NCI-H345 treated with DMSO at 0.1 percent for 48 hours (cell line): ENCODE measurements around the gene CD1E.
"Not testable (repeated sequence)": the region's sequence is repeated elsewhere in the genome, so short reads cannot be mapped to it uniquely, and the experiment has no call there.

ENCODE experiments used
- DNase-seq: peaks from one replicate; lab custom pipeline; 2025; ENCODE audit not compliant: unreplicated experiment; lab: John Stamatoyannopoulos, UW

The CD1E gene

DNA sequence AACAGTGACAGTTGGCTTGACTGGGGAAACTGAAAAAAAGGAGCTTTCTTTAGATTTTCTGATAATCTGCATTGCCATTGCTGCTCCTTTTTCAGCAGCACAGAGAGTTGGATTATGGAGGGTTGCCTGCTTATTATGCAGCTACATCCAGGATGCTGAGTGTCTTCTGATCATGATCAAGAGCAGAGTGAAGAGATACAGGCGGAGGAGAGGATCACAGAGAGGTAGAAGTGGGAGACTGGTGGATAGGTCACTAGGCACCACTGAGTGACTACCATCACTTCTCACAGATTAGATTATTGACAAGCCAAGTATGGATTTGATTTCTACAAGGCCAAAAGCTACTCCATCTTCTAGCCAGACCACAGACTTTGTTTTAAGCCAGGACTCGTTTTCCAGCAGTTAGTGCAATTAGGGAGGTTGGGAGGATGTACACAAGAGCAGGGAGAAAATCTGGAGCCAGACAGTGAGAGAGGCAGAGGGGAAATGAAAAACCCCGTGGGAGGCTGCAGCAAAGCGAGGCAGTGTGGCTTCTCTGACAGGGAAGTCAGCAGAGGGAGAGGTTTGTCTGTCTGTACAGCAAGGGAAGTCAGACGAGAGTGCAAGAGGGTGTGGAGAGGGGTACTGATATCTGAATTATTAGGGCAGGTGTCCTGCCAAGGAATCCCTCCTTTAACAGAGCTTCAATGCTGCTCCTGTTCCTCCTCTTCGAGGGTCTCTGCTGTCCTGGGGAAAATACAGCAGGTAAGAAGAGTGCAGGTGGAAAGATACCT lies at the start of gene CD1E:
Gene CD1E, plus strand, starts transcription at position 592 of the 773 bp plus-strand sequence. Its CDS starts 95 bp downstream, at position 687.
- DNase-seq = no peak

DNA sequence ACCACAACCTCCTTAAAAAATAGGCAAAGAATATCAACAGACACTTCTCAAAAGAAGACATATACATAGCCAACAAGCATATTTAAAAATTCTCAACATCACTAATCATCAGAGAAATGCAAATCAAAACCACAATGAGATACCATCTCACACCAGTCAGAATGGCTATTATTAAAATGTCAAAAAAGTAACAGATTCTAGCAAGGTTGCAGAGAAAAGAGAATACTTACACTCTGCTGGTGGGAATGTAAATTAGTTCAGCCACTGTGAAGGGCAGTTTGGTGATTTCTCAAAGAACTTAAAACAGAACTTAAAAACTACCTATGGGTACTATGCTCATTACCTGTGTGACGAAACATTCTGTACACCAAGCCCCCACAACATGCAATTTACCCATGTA lies 43.1 kb upstream of the CD1E start:
- DNase-seq = no peak

DNA sequence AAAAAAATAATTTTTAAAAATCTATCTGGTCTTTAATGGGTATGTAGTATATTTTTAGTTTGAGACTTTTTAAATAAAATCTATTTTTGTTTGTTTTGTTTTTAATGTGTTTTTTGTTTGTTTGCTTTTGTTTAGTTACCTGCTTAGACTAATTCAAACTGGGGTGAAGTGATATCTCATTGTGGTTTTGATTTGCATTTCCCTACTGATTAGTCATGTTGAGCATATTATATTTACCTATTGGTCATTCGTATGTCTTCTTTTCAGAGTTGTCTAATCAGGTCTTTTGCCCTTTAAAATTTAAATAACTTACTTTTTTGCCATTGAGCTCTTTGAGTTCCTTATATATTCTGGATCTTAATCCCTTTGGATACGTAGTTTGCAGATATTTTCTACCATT lies 42.6 kb upstream of the CD1E start:
- no peak for DNase-seq

DNA sequence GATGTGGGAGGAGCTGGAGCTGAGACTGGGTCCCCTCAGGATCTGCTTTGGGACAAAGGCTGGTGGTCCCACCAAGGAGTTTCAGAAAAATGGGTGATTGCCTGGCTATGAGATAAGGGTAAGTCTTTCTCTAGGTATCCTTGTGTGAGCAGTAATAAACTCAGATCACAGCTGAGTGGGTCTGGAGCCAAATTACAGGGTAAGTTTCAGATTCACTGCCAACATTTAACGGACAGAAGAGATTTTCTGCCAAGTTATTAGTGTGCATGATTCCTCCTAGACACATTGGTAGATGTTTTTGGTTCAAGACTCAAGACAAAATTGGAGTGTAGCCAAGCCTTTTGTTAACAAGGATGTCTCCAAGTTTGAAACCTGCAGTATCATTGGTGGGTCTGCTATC lies 29.8 kb upstream of the CD1E start:
- DNase-seq = no peak

DNA sequence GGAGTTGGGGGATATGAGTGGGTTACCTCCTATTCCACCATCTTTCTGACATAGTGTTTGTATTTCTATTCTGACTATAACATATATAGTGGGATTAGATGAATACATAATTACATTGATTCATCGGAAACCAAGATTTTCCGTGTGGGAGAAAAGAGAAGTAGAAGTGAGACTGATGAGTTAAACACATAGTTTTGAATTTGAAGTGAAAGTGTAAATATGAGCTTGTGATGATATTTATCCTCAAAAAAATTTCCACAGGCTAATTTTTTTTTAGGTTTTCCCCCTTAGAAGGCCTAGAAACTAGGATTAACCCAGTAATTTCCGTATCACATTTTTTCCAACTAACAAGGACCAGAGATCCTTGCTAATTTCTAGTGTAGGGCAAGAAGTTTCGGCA lies 29.3 kb upstream of the CD1E start:
- no peak for DNase-seq

DNA sequence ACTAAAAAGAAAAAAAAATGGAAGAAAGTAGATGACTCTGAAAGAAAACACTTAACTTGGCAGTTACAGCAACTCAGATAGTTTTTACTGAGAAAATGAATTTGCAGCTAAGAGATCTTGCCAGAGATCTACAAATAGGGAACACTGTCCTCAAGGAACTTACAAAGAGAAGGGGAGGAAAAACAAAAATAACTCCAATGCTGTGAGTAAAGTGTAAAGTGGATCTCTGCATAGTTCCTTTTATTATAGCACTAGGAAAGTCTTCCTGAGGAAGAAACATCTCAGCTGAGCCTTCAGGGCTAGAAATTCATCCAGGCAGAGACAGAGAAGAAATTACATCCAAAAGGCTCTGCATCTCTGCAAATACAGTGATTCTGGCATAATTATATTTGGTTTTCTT lies 26.2 kb upstream of the CD1E start:
- DNase-seq = no peak

DNA sequence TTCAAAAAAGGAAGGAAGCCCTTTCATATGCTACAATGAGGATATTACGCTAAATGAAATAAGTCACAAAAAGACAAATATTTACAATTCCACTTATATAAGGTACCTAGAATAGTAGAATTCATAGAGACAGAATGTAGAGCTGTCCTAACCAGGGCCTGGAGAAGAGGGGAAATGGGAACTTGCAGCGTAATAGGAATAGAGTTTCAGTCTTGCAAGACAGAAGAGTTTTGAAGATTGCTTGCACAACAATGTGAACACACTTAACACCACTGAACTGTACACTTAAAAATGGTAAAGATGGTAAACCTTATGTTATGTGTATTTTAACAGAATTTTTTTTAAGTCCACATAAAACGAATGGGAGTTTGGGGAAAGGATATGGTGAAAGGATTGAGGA lies 25.3 kb upstream of the CD1E start:
- DNase-seq = no peak

DNA sequence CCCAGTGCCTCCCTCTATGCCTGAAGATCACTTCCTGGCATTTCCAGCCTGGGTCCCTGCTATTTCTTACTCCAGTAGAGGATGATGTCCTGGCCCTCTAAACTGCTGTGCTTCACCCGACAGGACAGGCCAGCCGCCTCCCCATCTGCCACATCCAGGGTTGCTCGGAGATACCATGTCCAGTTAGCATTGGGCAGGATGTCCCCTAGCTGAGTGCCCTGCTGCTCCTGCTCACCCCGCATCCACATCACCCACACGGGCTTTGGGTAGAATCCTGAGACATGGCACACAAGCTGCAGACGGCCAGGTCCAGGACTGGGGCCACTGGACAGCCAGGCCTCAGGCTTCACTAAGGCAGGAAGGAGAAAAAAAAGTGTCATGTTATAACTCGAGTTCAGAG lies 24.4 kb upstream of the CD1E start:
- DNase-seq = no peak

DNA sequence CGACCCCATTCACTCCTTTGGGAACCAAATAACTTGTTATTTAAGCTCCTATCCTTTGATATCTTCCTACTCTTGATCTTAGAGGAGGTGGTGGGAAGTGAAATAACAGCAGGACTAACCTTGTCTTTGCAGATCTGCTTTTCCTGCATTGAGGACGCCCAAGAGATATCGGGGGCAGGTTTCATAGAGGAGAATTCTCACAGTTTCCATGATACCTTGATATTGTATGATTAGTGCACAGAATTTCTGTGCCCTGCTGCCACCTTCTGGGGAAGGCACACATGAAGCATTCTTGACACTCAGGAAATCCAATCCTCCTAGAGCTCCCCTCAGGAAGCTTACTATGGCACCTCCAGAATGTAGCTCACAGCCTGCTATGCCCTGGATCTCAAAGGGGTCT lies 24.0 kb upstream of the CD1E start:
- no peak for DNase-seq

DNA sequence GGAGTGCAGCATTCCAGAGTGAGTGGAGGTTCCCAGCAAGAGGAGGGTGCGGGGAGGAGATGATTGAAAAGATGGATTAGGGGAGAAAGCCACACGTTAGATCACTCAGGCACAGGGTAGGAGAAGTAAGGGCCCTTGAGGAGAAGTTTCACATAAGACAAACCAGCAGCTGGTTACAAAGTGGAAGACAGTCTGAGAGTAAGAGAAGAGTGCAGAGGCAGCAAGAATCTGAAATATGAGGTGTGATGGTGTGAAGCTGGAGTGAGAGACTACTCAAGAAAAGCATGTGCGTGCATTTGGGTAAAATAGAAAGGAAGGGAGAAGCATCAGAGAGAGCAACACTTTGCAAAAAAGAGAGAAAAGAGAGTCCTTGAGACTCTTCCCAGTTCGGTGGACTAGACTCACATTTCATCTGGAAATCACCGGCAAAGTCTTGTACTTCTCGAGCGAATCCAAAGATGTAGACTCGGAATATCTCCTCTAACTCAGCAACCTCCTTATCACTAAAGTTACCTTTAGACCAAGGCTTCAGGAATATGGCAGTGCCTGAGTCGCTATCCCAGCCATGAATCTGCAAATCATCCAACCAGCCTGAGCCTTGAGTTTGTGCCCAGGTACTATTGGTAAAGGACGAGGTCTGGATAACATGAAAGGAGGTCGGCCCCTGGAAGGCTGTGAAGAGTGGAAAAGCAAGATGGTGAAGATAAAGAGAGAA lies 23.1 kb upstream of the CD1E start:
- DNase-seq = no peak

DNA sequence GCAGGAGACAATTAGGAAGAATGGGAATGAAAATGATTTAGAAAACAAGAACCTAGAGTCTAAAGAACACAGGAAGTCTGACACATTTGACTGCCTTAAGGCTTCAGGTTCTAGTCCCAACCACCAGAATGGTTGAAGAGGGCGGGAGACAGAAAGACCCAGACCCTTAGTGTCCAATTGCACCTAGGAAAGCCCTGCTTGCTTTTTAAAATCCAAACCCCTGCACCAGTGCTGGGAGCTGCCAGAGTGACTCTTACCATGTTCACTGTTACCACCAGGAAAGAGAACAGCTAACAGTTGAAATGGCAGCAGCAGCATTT lies 22.6 kb upstream of the CD1E start:
- no peak for DNase-seq

DNA sequence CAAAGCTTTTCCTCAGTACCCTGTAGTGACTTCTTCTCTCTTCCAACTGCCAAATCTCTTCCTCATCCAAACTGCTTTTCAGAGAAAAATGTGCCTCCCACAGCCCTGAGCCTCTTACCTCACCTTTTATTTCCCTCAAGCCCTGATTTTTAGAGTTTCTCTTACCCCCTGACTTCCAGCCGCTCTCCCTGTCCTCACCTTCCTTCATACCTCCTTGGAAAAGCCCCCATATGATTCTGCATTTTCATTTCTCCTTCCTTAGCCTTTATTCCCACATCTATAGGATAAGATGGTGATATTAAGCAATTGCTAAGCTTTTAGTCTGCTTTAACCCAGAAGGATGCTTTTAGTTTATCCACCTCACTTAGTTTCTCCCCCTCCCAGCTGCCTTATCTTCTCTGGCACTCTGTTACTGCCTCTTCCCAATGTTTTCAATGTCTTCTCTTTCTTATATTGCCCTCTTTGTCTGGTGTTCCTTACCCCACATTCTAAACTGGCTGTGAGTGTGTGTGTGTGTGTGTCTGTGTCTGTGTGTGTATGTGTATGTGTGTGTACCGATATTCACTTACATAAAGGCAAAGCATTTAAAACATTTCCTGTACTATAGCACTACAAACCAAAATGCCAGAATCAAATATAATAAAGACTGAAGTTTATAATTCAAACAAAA lies 22.1 kb upstream of the CD1E start, which contains the start of gene CD1B:
Gene CD1B, minus strand, starts transcription at position 51 of the 670 bp plus-strand sequence. CDS start 108 bp downstream, outside the sequence.
- DNase-seq = no peak

DNA sequence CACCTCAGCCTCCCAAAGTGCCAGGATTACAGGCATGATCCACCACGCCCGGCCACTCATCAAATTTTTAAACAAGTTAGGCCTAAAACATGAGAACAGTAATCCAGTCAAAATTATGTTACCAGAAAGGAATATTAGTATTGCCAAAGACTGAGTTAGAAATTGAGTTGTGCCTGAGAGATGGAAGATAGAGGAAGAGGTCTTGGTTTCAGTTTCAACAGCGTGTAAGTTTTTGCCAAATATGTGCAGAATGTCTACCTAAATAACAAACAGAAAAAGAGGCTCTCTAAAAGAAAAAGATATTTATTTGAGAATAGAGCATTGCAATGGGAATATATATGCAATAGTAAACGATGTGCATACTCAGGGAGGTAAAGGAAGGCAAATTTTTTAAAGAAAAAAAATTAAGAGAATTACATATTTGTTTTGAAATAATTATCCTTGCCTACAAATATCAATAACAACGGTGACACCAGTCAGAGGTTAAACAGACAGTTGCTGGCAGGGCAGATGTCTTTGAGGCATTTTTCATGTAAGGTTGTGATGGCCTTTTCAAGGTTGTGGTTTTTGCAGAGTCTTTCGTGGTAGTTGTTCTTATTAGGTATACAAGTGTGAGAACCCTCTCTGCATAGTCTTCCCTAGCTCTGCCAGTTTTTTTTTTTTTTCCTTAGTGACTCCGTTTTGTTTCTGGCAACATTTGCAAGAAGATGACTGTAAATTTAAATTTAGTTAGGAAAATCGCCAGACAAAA lies 20.1 kb upstream of the CD1E start:
- no peak for DNase-seq

DNA sequence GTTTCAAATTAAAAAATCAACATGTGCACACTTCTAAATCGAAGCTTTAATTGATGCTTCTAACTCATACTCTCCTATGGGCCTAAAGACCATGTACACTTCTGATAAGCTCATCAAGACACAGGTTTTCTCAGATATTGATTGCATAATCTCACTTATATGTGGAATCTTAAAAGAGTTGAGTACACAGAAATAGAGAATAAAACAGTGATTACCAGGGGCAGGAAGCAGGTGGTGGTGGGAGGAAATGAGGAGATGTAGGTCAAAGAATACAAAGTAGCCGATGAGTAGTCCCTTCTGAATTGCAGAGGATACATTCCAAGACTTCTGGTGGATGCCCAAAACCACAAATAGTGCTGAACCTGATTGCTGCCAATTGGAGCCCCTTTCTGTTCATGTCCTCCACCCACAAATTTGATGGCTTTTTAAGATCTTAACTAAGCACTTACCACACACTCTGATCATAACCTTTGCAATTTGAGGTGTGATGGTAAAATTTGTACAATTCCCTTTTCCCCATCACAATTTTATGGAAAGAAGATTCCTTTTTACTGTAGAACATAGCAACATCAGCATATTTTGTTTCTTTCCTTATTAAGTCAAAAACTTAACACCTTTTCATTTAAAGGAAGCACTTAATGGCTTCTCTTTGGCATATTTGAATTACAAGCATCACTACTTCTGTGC lies 19.0 kb upstream of the CD1E start:
- DNase-seq = no peak

DNA sequence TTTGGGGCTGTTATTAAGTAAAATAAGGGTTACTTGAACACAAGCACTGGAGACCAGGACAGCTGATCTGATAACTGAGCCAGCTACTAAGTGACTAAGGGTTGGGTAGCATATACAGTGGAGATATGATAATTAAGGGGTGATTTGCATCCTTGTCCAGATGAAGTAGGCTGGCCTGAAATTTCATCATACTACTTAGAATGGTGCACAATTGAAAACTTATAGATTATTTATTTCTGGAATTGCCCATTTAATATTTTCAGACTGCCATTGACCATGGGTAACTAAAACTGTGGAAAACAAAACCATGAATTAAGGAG lies 18.5 kb upstream of the CD1E start:
- DNase-seq = no peak

DNA sequence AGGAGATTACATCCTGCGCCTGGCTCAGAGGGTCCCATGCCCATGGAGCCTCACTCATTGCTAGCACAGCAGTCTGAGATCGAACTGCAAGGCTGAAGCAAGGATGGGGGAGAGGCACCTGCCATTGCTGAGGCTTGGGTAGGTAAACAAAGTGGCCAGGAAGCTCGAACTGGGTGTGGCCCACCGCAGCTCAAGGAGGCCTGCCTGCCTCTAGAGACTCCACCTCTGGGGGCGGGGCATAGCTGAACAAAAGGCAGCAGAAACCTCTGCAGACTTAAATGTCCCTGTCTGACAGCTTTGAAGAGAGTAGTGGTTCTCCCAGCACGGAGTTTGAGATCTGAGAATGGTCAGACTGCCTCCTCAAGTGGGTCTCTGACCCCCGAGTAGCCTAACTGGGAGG lies 17.3 kb upstream of the CD1E start:
- not testable (repeated sequence) for DNase-seq

DNA sequence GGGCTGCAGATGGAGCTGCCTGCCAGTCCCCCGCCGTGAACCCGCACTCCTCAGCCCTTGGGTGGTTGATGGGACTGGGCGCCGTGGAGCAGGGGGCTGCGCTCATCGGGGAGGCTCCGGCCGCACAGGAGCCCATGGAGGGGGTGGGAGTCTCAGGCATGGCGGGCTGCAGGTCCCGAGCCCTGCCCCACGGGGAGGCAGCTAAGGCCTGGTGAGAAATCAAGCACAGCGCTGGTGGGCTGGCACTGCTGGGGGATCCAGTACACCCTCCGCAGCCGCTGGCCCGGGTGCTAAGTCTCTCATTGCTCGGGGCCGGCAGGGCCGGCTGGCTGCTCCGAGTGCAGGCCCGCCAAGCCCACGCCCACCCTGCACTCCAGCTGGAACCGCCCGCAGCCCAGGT lies 4.7 kb upstream of the CD1E start:
- not testable (repeated sequence) for DNase-seq

DNA sequence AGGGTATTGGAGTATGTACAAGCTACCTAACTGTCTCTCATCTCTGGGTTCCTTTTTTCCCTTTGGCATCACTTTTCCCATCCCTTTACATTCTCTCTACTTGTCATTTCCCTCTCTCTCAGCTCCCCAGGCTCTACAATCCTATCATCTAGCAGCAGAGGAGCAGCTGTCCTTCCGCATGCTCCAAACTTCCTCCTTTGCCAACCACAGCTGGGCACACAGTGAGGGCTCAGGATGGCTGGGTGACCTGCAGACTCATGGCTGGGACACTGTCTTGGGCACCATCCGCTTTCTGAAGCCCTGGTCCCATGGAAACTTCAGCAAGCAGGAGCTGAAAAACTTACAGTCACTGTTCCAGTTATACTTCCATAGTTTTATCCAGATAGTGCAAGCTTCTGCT lies 561 bp downstream of the CD1E start:
- no peak for DNase-seq

DNA sequence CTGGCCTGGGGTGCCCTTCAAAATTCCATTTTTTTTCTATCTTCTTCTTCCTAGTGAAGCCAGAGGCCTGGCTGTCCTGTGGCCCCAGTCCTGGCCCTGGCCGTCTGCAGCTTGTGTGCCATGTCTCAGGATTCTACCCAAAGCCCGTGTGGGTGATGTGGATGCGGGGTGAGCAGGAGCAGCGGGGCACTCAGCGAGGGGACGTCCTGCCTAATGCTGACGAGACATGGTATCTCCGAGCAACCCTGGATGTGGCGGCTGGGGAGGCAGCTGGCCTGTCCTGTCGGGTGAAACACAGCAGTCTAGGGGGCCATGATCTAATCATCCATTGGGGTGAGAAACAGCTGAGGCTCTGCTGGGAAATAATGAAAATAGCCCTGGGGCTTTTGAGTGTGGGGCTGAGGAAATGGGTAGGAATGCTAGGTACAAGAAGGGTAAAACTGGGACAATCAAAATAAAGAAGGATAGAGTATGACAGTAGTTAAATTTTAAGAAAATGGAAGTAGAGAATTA lies 2.1 kb downstream of the CD1E start:
- no peak for DNase-seq

DNA sequence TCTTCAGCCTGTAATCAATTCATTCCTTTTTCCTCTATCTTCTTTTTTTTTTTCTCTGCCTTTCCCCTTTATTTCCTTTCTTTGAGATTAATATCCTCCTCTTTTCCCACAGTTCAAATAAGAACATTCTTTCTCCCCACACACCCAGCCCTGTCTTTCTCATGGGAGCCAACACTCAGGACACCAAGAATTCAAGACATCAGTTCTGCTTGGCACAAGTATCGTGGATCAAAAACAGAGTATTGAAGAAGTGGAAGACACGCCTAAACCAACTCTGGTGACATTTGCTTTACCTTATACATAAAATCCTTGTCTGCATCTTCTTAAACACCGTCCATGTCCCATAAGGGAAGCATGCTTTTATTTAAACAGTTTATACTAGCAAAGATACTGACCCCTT lies 2.9 kb downstream of the CD1E start:
- DNase-seq = no peak

DNA sequence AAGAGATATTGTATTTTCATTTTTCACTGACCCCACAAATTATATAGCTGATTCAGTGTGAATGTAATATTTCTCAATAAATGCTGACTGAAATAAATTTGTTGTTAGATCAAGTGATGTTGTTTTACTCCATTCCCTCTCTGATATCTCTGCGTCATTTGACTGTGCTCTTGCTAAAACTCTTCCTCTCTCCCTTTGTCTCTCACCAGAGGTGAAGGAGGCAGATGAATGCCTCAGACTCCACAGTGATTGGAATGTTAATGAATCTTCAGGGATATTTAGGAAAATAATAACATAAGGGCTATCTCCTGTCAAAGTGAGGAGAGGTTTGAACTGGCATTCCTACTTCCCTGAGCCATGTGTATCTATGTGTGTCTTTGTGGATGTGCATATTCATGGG lies 3.7 kb downstream of the CD1E start:
- DNase-seq = no peak
